Testis (tissue), 3 donors: ENCODE measurements around the gene ZBTB43. TPM values are rescaled to one million over a fixed set of nuclear protein-coding genes. Genes with fewer than 3 reads are reported as not detected.
"Not testable (repeated sequence)": the region's sequence is repeated elsewhere in the genome, so short reads cannot be mapped to it uniquely, and the experiment has no call there.

Experiments used
- DNase-seq: peaks from one replicate; pipeline ENCODE4 v3.0.0-alpha.2; 2019
- H3K27ac ChIP-seq, 2 donors: fragments of 200-600 bp; sonication (generic); one replicate each; pipeline ENCODE4 v1.5.1; 2019
- H3K27me3 ChIP-seq: fragments of 200-600 bp; sonication (generic); one replicate; pipeline ENCODE4 v1.5.1; 2019
- H3K36me3 ChIP-seq: fragments of 200-600 bp; sonication (generic); one replicate; pipeline ENCODE4 v1.5.1; 2017; ENCODE audit warnings: low read depth; ENCODE audit errors: missing control alignments
- H3K4me1 ChIP-seq: fragments of 200-600 bp; sonication (generic); one replicate; pipeline ENCODE4 v1.5.1; 2019
- H3K4me3 ChIP-seq, 2 donors: fragments of 200-600 bp; sonication (generic); one replicate each; pipeline ENCODE4 v1.5.1; 2017 to 2019
- H3K9me3 ChIP-seq: fragments of 200-600 bp; sonication (generic); one replicate; pipeline ENCODE4 v1.5.1; 2017
- POLR2A ChIP-seq: fragments of 450-650 bp; IDR thresholded peaks from one replicate; pipeline ENCODE4 v1.6.1; 2017; ENCODE audit warnings: antibody characterized with exemption, mild to moderate bottlenecking, moderate library complexity
- WGBS, 2 donors: methylation state at CpG; one replicate each; pipeline ENCODE4 v1.1.5; 2018; 5-methylcytosine and 5-hydroxymethylcytosine counted together
- intact Hi-C: fragments of 100-400 bp; cut with DNase I; formaldehyde crosslinking; loops from one replicate; pipeline ENCODE4 v1.15.1; 2023; ENCODE audit warnings: low total_unique reads
- polyA plus RNA-seq: library from polyadenylated mRNA; stranded (reverse); fragments of 350-450 nt; fragmentation: Illumina TruSeq; extraction: RNeasy Lipid Tissue Mini Kit (QIAGEN cat#74804); gene quantifications from one replicate; pipeline ENCODE4 v1.2.3, GENCODE V29; 2014; ENCODE audit warnings: low read depth, low replicate concordance; ENCODE audit not compliant: insufficient read depth
- total RNA-seq, 2 donors: library from RNA; depleted of rRNA; stranded (reverse); fragments of >200 nt; gene quantifications; one replicate each; pipeline ENCODE4 v1.2.3, GENCODE V29; 2016
- TF ChIP-seq, protein P1 (sequence below), 3 experiments: fragments of 450-650 bp in 2 of 3; fragments of 200-600 bp in 1 of 3; sonication (generic) in 1 of 3; IDR thresholded peaks; one replicate each; pipeline ENCODE4 v1.5.1; 2016 to 2019; ENCODE audit warnings: antibody characterized with exemption in 3 of 3, mild to moderate bottlenecking in 2 of 3, moderate library complexity in 1 of 3

The ZBTB43 gene
- total and polyA plus RNA-seq, 3 donors from 2014 or later: 32.7 to 40.6 (median 40.3) TPM

DNA sequence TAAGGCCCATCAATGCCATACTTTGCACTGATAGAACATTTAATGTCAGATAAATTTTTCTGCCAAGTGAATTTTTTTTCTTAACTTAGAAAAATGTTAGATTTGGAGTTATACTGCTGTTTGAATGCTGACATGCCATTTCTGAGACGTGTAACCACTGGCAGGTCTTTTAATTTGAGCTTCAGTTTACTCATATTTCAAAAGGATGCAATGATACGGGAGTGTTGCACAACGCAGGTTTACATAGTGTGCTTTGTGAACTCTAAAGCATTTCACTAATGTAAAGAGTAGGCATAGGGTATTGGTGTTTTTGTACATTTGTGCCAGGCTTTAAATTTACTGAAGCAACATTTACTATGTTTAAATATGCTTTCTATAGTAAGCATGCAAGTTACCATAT, 4.2 kb downstream of the ZBTB43 start:
- intact Hi-C loops: no loop called here
- Histone ChIP-seq H3K36me3 (no peaks in the 10 kb centered on the region), H3K27ac (no peak overlapping the region), H3K4me1 (peaks cover 12% of the 10 kb centered on the region), H3K4me3 (no peak overlapping the region), H3K9me3 (no peaks in the 10 kb centered on the region), H3K27me3 (no peaks in the 10 kb centered on the region)
- 74 to 83% methylated on average over 3 of the region's 3 CpGs for WGBS, 2 donors
- no peak for TF ChIP-seq POLR2A
- TF ChIP-seq, protein P1, sequence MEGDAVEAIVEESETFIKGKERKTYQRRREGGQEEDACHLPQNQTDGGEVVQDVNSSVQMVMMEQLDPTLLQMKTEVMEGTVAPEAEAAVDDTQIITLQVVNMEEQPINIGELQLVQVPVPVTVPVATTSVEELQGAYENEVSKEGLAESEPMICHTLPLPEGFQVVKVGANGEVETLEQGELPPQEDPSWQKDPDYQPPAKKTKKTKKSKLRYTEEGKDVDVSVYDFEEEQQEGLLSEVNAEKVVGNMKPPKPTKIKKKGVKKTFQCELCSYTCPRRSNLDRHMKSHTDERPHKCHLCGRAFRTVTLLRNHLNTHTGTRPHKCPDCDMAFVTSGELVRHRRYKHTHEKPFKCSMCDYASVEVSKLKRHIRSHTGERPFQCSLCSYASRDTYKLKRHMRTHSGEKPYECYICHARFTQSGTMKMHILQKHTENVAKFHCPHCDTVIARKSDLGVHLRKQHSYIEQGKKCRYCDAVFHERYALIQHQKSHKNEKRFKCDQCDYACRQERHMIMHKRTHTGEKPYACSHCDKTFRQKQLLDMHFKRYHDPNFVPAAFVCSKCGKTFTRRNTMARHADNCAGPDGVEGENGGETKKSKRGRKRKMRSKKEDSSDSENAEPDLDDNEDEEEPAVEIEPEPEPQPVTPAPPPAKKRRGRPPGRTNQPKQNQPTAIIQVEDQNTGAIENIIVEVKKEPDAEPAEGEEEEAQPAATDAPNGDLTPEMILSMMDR (IDR thresholded peaks at IDR 0.05): no peak
- DNase-seq: no peak

DNA sequence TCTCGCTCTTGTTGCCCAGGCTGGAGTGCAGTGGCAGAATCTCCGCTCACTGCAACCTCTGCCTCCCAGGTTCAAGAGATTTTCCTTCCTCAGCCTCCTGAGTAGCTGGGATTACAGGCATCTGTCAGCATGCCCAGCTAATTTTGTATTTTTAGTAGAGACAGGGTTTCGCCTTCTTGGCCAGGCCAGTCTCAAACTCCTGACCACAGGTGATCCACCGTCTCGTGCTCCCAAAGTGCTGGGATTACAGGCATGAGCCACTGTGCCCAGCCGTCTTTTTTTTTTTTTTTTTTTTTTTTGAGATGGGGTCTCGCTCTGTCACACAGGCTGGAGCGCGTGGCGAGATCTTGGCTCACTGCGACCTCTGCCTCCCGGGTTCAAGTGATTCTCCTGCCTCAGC, 5.4 kb downstream of the ZBTB43 start:
- H3K36me3 ChIP-seq, H3K27ac ChIP-seq: not testable (repeated sequence)
- WGBS, 2 donors: 94 to 98% methylated on average over 12 of the region's 12 CpGs

DNA sequence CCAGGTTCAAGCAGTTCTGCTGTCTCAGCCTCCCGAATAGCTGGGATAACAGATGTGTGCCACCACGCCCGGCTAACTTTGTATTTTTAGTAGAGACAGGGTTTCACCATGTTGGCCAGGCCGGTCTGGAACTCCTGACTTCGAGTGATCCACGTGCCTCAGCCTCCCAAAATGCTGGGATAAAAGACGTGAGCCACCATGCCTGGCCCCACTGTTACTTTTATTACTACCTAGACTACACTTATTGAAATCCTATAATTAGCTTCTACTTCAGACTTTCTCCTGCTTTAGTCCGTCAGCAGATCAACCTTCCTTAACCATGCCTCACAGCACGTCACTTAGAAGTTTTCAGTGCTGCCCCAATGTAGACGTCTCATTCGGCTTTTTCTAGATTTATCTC, 8.2 kb downstream of the ZBTB43 start:
- Histone ChIP-seq H3K9me3 (no peaks in the 10 kb centered on the region), H3K27me3 (no peaks in the 10 kb centered on the region), H3K4me3 (no peak overlapping the region), H3K27ac (no peak overlapping the region), H3K4me1 (no peaks in the 10 kb centered on the region), H3K36me3 (no peaks in the 10 kb centered on the region)
- WGBS, 2 donors: 87 to 95% methylated on average over 11 of the region's 11 CpGs
- TF ChIP-seq, protein P1 (IDR thresholded peaks at IDR 0.05): no peak
- TF ChIP-seq POLR2A: no peak
- DNase-seq: no peak
- intact Hi-C loops: no loop called here

More for the DNA sequence above, 5.4 kb downstream of the ZBTB43 start:
- H3K4me3 ChIP-seq, H3K27me3 ChIP-seq, H3K9me3 ChIP-seq, intact Hi-C loops, DNase-seq: not testable (repeated sequence)
- peaks cover 12% of the 10 kb centered on the region for H3K4me1 ChIP-seq

DNA sequence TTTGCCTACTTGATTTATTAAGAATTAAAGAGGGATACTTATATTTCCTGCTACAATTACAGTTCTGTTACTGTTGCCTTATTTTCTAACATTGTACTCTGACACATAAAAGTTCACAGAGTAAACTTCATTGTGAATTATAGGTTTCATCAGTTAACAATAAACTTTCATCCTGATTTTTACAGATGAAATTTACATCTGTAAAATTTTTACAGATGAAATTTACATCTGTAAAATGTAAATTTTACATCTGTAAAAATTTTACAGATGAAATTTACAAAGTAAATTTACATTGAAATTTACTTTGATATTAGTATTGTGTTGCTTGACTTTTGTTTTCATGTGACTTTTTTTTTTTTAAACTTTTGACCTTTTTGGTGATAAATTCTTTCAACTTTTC, 9.3 kb downstream of the ZBTB43 start:
- intact Hi-C loops: no loop called here
- no peak overlapping the region for H3K27ac ChIP-seq
- TF ChIP-seq, protein P1 (IDR thresholded peaks at IDR 0.05): no peak
- TF ChIP-seq POLR2A: no peak
- no peaks in the 10 kb centered on the region for H3K4me1 ChIP-seq
- no peaks in the 10 kb centered on the region for H3K9me3 ChIP-seq
- H3K36me3 ChIP-seq: no peaks in the 10 kb centered on the region
- no peak for DNase-seq
- no peaks in the 10 kb centered on the region for H3K27me3 ChIP-seq
- no peak overlapping the region for H3K4me3 ChIP-seq

DNA sequence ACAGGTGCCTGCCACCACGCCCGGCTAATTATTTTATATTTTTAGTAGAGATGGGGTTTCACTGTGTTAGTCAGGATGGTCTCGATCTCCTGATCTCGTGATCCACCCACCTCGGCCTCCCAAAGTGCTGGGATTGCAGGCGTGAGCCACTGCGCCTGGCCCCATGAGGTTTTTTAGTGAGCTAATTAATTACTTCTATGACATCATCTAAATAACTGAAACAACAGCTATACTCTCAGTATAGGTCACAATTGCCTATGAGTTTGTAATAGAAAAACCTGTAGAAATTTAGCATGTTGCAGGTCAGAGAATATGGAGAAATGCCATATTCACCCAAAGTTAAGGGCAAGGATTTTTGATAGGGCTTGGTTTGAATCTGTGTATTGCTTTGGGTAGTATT, 12.8 kb downstream of the ZBTB43 start:
- H3K27ac ChIP-seq, H3K36me3 ChIP-seq, H3K27me3 ChIP-seq, H3K9me3 ChIP-seq, DNase-seq, intact Hi-C loops, H3K4me3 ChIP-seq, H3K4me1 ChIP-seq: not testable (repeated sequence)
- 99 to 100% methylated on average over 7 of the region's 7 CpGs for WGBS, 2 donors

DNA sequence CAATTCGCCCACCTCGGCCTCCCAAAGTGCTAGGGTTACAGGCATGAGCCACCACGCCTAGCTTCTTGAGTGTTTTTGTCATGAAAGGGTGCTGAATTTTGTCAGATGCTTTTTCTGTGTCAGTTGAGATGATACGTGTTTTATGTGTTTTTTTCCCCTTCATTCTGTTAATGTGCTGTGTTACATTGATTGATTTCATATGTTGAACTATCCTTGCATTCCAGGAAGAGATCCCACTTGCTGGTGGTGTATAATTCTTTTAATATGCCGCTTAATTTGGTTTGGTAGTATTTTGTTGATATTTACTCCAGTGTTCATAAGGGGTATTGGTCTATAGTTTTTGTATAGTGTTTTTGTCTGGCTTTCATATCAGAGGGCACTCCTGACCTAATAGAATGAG, 13.6 kb downstream of the ZBTB43 start:
- Histone ChIP-seq H3K27me3 (no peaks in the 10 kb centered on the region), H3K4me3 (no peak overlapping the region), H3K27ac (no peak overlapping the region), H3K9me3 (no peaks in the 10 kb centered on the region), H3K36me3 (no peaks in the 10 kb centered on the region), H3K4me1 (no peaks in the 10 kb centered on the region)
- WGBS, 2 donors: 99% methylated on average over 5 of the region's 5 CpGs
- no peak for DNase-seq
- intact Hi-C loops: no loop called here
- TF ChIP-seq, protein P1 (IDR thresholded peaks at IDR 0.05): no peak
- TF ChIP-seq POLR2A: no peak
